Kidney glomerular epithelial cell (primary cell): ENCODE results near the gene CACNA1S.

ENCODE experiments used
- DNase-seq: peaks from one replicate; lab custom pipeline; 2025; lab: John Stamatoyannopoulos, UW

Gene CACNA1S

DNA sequence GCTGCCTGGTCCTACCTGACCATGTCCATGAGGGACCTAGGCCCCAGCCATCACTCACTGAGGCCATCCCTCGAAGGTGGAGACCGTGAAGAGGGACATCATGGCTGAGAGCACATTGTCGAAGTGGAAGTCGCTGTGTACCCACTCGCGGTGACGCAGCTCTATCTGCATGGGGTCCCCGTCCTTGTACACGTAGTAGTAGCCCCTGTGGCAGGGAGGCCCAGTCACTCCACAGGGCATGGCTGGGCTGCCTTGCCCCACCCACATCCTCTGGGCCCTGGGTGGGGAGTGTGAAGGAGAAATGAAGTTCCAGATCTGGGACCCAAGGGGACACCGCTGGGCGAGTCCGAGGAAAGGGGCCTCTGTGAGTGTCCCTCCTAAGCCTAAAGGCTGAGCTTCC lies 50.3 kb downstream of the CACNA1S start:
- DNase-seq = no peak

DNA sequence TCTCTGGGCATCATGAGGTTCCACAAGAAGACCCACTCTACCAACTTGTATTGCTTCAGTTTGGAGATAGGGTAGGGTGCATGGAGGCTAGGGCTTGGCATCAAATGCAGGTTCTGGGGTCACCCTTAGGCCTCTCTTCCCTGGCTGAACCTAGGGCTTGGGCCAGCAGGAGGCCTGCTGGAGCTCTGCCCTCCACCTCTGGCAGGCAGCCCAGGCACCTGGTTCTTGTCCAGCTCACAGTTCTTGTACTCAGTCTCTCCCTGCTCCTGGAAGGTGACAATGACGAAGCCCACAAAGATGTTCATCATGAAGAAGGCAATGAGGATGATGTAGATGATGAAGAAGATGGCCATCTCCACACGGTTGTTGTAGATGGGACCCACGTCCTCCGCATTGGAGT lies 51.2 kb downstream of the CACNA1S start:
- DNase-seq = no peak

DNA sequence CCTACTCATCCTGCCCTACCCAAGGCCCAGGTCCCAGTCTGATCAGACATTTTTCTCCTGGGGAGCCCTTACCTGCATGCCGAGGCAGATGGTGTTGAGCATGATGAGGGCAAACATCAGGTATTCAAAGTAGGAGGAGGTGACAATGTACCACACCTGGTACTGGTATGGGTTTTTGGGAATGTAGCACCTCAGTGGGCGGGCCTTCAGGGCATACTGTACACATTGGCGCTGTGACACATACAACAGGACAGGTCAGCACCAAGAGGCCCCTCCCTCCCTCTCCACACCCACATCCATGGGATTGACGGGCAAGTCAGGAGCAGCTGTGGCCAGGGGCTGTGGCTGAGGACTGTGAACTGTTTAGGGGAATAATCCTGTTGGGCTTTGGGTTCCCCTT lies 51.6 kb downstream of the CACNA1S start:
- no peak for DNase-seq

DNA sequence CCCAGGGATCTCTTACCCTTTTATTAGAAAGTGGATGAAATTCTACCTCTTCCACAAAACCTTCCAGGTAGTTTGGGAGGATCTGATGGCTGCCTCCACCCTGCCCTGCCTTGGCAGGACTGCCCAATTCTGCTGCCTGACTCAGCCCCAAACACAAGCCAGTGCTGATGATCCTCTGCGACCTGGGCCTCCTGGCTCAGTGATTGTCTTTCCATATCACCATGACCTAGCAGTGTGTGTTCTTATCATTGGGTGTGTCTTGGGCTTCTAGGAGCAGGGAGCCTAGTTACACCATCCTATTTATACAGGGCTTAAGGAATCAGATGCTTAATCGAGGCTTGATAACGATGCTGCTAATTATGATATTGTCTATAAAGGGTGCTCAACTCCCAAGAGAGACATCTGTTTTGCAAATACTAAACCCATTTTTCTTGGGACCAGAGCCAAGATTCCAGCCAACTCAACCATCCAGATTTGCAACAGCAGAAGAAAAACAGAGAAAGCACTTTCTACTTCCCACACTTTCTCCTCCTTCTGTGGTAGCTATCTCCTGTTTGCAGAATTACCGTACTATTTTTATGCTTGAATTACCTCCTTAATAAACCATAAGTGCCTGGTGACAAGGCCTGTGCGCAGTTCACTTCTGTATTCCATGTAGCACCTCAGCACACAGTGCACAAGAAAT lies 52.2 kb downstream of the CACNA1S start:
- no peak for DNase-seq

DNA sequence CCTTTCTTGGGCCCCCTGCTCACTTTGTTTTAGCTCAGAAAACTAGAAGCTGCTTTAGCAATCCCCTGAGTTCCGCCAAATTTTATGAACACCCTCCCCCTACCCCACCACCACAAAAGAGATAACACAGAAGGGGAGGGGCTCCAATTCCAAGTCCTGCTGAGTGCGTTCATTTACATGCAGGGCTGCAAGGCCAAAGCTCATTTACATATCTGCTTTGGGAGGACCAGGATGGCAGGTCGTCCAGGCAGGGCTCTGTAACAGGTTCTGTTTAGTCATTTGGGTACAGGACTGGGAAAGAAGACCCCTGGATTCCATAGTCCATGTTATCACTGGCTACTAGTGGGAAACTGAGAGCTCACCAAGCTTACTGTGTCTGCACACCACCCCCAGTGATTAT lies 52.8 kb downstream of the CACNA1S start:
- DNase-seq = no peak

DNA sequence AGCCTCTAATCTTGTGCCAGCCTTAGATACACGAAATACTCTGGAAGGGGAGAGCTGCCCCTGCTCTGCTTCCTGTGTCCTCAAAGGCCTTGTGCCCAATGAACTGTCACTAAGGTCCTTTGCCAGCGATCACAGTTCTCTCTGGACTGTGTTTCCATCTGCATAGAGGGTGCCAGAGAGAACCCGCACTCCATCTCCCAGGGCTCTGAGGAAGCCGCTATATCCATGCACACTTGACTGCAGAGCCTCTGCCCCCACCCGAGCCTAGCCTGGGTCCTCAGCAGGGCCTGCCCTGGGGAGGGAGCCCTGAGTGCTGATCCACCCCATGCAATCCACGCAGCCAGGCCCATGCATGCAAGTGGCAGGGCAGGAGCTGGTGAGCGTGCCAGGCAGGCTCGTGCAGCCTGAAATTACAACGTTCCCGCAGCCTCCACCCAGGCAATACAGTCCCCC lies 58.1 kb downstream of the CACNA1S start:
- no peak for DNase-seq

DNA sequence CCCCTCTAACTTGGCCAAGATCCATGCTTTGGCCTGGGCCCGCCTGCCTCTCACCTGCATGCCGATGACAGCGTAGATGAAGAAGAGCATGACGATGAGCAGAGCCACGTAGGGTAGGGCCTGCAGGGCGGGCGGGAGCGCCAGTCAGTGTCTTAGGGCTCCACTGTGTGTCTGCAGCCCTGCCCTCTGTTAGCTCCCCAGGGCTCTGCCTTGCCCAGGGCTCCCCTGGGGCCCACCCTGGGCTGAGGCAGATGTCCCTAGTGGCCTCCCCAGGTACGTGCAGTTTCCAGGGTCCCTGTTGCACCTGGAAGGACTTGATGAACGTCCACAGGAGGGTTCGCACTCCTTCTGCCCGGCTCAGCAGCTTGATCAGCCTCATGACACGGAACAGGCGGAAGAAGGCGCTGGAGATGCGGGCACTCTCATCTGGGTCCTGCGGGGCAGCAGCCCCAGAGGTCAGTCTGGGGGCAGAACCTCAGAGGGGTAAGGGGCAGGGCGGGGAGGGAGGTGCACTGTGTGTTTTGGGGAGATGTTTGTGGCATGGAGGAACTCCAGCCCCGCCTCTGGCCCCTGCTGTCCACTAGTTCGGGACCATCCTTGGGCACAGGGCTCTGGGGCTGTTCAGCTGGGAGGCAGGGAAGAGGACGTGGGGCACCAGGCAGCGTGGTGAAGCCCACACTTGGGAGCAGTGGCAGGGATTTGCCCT lies 58.9 kb downstream of the CACNA1S start:
- no peak for DNase-seq

DNA sequence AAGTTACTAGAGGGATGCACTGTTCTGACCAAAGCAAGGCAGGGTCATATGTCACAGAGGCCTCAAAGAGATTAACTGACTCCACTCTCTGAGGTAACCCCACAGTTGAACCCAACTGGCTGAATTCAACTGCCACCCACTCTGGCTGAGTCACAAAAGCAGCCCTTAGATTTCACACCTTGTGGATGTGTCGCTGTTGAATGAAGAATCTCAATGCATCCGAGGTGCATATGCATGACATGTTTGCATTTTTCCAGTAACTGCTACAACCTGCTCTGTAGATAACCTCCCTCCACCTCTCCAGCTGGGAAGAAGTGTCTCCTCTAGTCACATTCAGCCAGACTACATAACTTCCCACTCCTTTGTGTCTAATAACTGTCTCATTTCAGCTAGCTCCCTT lies 60.8 kb downstream of the CACNA1S start:
- DNase-seq = no peak

DNA sequence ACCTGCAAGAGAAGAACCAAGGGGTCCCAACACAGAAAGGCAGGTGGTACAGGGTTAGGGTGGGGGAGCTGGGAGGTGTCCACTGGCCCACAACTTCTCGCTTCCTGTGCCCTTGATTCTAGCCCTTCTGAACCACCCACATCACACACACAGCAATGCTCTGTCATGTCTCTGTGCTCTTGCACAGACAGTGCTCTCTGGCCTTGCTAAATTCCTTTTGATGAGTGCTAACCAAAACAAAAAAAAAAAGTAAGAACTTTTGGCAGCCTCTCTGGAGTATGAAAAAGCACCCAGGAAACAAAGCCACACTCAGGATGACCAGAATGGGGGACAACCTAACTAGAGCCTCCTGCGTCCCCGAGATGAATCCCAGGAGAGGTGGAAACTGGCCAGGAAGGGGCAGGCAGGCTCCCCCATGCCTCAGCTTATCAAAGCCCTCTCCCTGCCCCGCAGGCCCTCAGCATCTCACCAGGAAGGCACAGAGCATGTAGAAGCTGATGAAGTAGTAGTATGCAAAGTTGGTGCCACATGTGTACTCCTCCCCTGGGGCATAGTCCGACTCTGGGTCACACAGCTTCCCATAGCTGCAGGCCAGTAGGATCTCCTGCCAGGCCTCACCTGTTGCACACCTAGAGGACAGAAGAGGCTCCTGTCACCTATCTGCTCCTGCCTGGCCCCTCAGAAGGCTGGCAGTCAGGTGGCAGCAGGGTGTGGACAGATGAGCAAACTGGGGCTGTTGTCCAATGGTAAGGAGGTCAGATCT lies 61.5 kb downstream of the CACNA1S start:
- DNase-seq = no peak

DNA sequence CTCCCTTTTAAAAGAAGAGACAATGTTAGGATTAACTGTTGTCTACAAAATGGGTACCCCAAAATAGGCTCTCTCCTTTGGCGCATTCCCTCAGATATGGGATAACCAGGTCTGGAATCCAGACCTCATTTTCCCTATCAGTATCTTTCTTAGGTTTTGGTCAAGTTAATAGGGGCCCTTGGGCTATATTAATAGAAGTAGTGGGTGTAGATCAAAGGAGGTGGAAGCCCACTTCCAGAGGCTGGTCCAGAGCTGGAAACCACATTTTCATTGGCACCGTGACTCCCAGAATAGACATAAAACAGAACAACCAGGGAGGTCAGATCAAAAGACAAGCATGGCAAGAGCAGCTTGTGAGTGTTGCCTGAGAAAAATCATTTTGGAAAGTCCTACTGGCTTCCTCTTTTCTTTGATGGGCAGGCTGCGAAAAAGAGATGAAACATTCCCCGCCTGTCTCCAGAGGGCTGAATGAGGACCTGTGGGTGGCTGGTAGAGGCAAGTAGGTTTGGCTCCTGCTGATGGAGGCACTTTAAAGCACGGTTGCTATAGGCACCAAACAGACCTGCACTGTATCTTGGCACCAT lies 62.9 kb downstream of the CACNA1S start:
- DNase-seq = no peak

DNA sequence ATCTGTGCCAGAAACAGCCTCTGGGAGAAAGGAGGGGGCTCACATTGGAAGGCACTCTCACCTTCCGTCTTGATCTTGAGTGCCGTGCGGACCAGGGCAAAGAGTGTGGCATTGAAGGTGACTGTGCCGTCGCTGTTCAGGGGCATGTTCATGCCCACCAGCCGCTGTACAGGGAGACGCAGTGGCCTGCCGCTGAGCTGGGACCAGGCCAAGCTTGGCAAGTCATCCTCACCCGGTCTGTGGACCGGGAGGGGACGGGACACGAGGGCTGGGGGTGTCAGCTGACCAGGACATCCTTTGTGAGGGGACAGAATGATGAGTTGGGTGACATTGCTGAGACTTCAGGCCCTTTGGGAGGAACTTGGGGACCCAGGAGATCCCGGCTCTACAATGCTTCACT lies 63.7 kb downstream of the CACNA1S start:
- no peak for DNase-seq

DNA sequence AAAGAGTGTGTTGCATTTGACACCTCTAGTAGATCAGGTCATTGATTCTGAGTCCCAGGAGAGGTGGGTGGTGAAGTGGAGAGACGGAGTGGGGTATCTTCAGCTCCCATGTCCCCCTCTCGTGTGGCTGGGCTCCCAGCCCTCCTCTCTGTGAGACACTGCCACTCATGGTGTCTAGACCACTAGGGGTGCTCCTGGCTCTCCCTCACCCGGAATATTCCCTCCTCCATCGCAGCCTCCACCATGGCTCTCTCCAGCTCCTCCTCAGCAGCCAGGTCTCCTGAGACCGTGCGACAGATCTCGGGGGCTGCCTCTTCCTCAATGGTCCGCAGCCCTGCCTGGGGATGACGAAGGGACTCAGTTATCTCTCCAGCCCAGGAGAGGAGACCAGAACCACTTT lies 68.1 kb downstream of the CACNA1S start:
- DNase-seq = no peak

DNA sequence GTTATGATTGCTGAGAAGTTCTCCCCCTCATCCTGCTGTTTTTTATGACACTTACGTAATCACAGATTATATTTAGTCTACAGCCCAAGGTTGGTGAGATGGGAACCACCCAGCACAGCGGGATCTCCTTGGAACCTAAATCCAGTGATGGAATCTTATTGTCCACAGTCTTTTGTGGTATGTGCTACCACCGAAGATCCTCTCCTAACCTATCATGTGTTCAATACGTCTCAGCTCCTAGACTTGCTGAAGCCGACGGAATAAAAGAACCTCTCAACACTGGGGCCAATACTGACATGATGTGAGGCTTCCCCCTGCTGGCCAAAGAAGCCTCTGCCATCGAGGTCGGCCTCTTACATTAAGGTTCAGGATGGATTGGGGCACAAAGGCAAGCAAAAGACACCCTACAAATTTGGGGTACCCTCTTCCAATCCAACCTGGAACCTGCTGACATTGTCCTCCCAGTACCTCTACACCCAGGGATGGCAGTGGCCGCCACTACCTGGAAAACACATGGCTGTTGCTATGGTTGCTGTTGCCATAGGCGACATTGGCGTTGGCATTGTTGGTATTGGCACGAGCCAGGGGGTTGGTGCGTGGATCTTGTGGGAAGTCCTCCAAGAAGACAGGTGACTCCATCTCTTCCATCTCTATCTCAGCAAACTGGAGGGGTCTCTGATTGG lies 69.3 kb downstream of the CACNA1S start:
- DNase-seq = peak; percentile 39

DNA sequence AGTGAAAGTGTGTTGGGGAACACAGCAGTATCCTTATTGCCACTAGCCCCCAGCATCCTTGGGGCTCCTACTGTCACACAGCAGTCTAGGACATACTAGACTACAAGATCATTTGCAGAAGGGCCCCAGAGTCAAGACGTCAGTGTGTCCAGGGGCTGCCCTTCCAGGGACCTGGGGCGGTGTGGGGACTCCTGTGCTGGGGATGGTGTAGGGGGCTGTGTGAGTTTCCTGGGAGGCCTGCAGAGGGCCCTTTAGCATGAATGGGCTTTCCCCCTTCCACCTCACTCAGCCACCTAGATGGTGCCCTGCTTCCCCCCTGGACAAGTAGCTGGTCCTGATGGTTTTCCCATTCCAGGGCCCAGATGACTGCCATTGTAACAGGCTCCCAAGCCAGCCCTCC lies 71.2 kb downstream of the CACNA1S start:
- DNase-seq = no peak

DNA sequence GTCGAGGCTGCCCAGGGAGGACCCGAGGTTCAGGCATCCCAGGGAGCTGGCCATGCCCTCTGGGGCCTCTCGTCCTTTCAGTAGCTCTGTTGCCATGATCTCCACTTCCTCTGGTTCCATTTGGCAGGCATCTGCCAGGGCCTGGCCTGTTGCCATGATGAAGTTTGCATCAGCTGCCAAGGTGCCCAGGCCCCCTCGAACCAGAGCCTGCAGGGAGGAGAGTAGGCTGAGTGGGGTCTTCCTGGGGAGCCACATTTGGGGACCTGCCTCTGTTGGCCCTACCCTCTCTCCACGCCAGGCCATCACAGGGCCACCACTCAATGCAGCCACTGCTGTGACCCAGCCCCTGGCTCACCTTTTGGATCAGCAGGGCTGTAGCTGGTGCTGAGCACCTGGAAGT lies 72.3 kb downstream of the CACNA1S start:
- DNase-seq = no peak

DNA sequence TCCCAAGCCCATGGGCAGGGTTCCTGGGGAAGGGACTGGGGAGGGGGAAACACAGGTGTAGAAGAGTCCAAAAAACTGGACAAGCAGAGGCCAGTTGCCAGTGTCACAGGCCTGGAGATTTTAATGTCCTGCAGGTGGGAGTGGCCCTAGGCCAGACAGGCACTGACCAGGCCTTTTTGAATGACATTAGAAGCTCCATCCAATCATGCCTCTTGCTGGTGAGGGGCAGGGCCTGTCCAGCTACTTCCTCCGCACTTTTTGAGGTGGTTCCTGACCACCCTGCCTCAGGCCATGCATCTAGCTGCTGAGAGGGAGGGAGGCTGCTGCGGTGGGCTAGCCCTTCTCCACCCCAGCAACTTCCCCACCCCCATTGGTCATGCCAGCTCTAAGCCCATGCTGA lies 72.8 kb downstream of the CACNA1S start:
- DNase-seq = no peak

DNA sequence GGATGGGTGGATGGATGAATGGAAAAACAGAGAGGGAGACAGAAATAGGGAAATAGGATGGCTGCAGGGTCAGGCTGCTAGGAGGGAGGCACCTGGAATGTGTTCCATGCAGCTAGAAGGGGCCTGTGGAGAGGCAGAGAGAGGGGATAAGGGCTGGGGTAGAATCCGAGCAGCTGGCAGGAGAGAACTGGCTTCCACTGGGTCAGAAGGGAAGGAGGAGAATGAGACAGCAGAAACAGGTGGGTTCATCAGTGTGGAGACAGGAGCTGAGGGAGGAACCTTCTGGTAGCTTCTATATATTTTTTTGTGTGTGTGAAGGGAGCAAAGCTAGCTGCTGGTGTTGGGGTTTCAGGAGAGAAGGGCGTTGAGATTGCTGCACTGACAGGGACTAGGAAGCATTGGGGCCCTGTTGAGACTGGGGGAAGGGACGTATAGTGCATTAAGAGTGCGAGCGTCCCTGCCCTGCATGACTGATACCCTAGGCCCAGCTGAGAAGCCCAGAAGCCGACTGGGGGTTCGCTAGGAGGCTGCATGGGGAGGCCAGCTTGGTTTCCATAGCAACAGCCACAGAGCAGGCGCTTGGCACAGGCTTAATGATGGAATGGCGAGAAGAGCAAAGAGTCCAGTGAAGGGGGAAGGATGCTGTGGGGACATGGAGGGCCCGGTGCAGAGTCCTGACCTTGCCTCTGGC lies 73.9 kb downstream of the CACNA1S start:
- DNase-seq = no peak

DNA sequence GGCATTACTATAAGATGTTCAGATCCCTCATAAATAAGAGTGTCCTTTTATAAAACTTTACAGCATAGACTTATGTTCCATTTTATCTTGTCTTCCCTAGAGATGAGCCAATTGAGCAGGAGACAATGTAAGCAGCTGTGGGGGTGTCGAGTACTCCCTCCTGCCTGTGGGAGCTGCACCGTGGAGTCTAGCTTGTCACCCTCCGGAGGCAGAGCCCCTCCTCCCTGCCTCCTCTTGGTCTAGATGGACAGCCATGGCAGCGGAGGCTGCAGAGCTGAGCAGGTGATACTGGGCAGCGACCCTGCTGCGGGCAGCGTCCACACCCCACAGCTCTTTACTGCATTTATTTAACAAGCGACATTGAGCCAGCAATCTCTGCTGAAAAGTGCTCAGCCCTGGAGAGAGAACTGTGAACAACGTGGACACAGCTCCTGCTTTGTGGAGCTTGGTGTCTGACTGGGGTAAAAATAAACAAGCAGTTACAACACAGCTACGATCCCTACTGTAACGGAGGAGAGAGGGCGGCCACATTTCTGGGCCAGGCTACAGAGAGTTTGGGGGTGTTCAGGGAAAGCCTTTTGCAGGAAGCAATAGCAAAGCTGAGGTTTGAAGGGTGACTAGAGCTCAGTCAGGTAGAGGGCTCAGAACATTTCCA lies 75.9 kb downstream of the CACNA1S start:
- no peak for DNase-seq

DNA sequence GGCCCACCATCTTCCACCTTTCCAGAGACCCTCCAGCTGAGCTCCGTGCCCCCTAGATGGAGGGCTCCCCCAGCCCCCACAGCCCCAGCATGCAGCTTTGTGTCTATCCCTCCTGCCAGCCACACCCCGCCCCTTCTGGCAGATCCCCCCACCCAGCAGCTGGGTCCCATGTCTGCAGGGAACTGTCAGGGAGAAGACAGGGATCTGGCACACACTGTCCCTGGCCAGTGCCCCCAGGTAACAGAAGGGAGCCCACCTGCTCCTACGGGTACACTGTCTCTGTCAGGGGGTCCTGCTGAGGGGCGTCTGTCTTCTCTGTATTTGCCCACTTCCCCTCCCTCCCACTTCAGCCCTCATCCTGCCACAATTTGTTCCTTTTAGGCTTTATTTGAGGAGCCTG lies 77.6 kb downstream of the CACNA1S start:
- DNase-seq = no peak

DNA sequence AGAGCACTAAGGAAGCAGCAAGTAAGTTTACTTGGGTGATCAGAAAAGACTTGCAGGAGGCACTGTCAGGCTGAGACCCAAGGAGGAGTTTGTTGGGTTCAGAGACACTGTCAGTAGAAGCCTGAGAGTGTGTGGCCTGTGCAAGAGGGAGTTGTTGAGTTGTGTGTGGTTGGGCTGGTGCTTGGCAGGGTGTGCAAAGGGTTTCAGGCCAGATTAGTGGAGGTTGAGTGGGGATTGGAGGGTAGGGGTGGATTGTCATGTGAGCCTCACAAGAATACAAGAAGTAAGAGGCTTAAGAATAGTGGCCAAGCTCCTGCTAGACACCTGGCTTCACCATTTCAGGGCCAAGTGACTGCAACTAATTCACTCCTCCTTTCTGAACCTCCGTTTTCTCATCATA lies 79.8 kb downstream of the CACNA1S start:
- DNase-seq = no peak

DNA sequence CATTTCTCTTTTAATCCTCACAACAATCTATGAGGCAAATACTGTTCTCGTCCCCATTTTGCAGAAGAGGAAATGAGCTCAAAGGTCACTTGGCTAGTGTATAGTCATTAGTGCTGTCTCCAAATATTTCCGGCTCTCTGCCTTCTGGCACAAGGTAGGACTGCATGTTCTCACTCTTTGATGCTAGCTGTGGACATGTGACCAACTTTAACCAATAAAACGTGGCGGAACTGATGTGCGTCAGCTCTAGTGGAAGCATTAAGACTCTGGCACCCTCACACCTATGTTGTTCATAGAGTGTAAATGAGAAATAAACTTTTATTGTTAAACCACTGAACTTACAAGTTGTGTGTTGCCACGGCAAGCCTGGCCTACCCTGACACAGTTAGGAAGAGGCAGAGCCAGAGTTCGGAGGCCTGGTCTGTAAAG lies 83.8 kb downstream of the CACNA1S start:
- DNase-seq = no peak
